ENCODE measurements around the gene ABHD1.

Gene ABHD1

DNA sequence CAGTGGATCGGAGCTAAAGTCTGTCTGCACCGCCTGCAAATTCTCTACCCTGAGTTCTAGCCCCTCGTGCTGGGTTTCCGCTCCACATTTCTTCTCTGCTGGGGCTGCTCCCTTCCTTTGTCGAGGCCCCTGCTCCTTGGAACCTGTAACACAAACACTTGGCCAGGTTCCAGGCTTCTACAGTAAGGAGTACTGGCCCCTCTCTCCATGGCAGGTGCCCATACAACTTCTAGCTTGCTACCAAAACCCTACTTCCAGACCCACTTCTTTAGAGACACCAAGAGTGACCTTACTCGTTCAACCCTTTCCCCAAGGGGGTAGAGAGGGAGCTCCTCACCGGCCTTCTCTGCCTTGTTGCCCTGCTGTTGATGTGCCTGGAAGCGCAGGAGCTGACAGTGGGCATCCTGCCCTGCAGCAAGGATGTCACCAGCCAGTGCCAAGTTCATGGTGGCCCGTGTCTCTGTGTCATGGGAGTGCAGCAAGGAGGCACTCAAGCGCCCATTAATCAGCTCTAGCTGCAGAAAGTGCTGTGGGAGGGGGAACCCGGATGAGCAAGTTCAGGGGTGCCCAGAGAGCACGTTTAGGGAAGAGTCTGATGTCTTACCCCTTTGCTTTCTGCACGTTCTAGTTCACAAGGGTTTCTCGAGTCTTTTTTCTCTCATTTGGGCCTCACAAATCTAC lies 9.7 kb downstream of the ABHD1 start:
- DNase-seq (ENCODE audit: low spot score in 2 of 2), result no peak
- peak overlapping the region; percentile 94 for H3K4me3 Mint-ChIP-seq

DNA sequence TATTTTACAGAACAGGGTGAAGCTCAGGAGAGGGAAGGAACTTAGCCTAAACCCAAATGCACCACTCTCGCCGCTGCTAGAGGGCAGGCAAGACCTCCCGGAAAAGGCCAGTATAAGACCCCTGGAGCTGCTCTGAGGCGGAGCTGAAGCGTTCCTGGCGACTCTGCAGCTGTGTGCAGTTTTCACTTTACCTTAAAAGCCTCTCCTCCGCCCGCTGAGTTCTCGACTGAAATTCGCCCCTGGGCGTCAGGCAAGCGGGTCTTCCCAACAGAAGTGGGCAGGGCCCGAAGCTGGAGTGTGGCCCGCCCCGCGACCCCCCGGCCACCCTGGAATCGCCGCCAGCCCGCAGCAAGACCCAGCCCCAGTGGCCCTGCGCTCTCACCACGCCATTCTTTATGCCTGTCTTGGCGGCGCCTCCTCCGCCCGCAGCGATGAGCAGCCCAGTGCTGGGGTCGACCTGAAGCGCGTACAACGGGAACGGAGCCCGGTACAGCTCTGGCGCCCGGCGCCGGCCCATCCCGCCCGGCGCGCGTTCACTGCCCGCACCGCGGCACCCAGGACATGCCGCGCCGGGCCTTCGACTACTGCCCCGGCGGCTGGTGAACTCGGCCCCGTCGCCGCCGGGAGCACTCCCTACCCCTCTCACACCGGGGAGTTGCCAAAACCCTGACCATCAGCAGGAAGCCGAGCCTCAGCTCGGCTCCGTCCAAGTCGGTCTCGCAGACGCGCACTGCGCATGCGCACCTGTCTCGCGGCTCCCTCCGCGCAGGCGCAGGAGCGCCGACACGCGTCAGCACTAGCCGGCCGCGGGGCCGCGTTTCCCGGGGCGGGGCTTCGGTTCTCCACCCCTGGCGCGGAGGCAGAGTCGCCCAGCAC lies 10.5 kb downstream of the ABHD1 start, which contains the start of gene PREB:
Gene PREB (minus strand): TSS at position 732 of the 876 bp plus-strand sequence. CDS start 215 bp downstream, at position 517.
- Mint-ChIP-seq H3K4me3 (peak within 1 kb of the TSS; percentile 94), H3K27me3 (no peaks in the 10 kb centered on the region), H3K4me1 (peaks cover 17% of the 10 kb centered on the region), H3K27ac (peak within 1 kb of the TSS; percentile 94), H3K9me3 (no peaks in the 10 kb centered on the region), H3K36me3 (peaks cover 10% of the 10 kb centered on the region)
- peak; percentile 97 for ATAC-seq (ENCODE audit: low read depth)
- DNase-seq (ENCODE audit: low spot score in 2 of 2), result peak; percentile 98 to 99

More for the DNA sequence above, 9.7 kb downstream of the ABHD1 start:
- peaks cover 20% of the 10 kb centered on the region for H3K4me1 Mint-ChIP-seq
- H3K9me3 Mint-ChIP-seq, result no peaks in the 10 kb centered on the region
- peak overlapping the region; percentile 47 for H3K27ac Mint-ChIP-seq
- H3K27me3 Mint-ChIP-seq, result no peaks in the 10 kb centered on the region
- peaks cover 13% of the 10 kb centered on the region for H3K36me3 Mint-ChIP-seq
- ATAC-seq (ENCODE audit: low read depth), result no peak

GRCh38 chr2:27134781-27135477 lies 11.3 kb downstream of the ABHD1 start:
- peaks cover 14% of the 10 kb centered on the region for H3K4me1 Mint-ChIP-seq
- no peaks in the 10 kb centered on the region for H3K27me3 Mint-ChIP-seq
- no peaks in the 10 kb centered on the region for H3K9me3 Mint-ChIP-seq
- peak overlapping the region; percentile 94 for H3K4me3 Mint-ChIP-seq
- ATAC-seq (ENCODE audit: low read depth), result no peak
- H3K27ac Mint-ChIP-seq, result peak overlapping the region; percentile 94
- DNase-seq (ENCODE audit: low spot score in 2 of 2), result no peak
- H3K36me3 Mint-ChIP-seq, result peaks cover 10% of the 10 kb centered on the region

DNA sequence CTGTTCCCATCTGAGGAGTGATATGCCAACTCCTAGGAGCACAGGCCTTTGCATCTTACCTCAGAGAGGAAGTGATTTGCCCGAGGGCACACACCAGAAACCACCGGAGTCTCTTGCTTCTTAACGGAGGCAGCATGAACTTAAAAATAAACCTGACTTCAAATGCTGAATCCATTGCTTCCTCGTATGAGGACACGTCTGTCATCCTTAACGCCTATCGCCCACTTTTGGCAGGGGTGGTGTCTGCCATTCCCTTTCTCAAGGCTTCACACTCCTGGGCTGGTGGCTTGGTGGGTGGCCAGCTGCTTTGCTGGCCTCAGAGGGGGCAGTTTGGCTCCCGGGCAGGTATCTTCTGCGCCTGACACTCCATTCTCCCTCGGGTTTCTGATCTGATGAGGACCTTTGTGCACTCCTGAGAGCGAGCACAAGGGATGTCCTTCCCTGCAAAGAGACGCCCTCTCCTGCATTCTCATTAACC lies 11.9 kb downstream of the ABHD1 start:
- H3K27me3 Mint-ChIP-seq, result no peaks in the 10 kb centered on the region

DNA sequence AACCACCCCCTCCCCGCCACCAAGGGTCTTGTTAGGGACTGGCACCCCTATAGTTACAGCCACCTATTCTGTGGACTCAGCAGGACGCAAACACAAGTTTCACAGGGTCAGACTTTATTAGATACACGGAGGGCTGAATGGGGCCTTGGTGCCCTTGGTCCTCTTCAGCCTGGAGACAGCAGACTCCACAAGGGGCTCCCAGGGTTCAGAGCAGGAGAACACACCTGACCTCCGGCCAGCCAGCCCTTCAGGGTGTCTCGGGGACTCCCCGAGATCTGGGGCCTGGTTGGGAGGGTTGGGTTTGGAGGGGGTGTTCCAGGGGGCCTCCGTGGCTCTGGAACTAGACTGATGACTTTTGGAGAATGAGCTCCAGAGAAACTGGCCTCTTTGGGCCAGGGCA lies 13.1 kb downstream of the ABHD1 start:
- no peak overlapping the region for H3K27ac Mint-ChIP-seq
- H3K9me3 Mint-ChIP-seq, result no peaks in the 10 kb centered on the region
- ATAC-seq (ENCODE audit: low read depth) (no peak), DNase-seq (ENCODE audit: low spot score in 2 of 2) (no peak)
- no peaks in the 10 kb centered on the region for H3K27me3 Mint-ChIP-seq
- no peak overlapping the region for H3K4me3 Mint-ChIP-seq
- H3K36me3 Mint-ChIP-seq, result peaks cover 5% of the 10 kb centered on the region
- H3K4me1 Mint-ChIP-seq, result peaks cover 12% of the 10 kb centered on the region

More for the DNA sequence above, 11.9 kb downstream of the ABHD1 start:
- H3K36me3 Mint-ChIP-seq, result peaks cover 7% of the 10 kb centered on the region
- peaks cover 12% of the 10 kb centered on the region for H3K4me1 Mint-ChIP-seq
- peak overlapping the region; percentile 17 for H3K27ac Mint-ChIP-seq
- no peak for DNase-seq (ENCODE audit: low spot score in 2 of 2)
- peak overlapping the region; percentile 94 for H3K4me3 Mint-ChIP-seq
- no peak for ATAC-seq (ENCODE audit: low read depth)
- no peaks in the 10 kb centered on the region for H3K9me3 Mint-ChIP-seq

- ATAC-seq (ENCODE audit: low read depth) (no peak), DNase-seq (ENCODE audit: low spot score in 2 of 2) (no peak)
- no peaks in the 10 kb centered on the region for H3K27me3 Mint-ChIP-seq
- H3K9me3 Mint-ChIP-seq, result no peaks in the 10 kb centered on the region
- H3K27ac Mint-ChIP-seq, result no peak overlapping the region
- peaks cover 5% of the 10 kb centered on the region for H3K36me3 Mint-ChIP-seq
- peaks cover 12% of the 10 kb centered on the region for H3K4me1 Mint-ChIP-seq
- no peak overlapping the region for H3K4me3 Mint-ChIP-seq
Observed at GRCh38 chr2:27137322-27137935, 13.8 kb downstream of the ABHD1 start.

GRCh38 chr2:27138111-27138510 lies 14.5 kb downstream of the ABHD1 start:
- H3K4me3 Mint-ChIP-seq, result no peak overlapping the region
- H3K4me1 Mint-ChIP-seq, result peaks cover 7% of the 10 kb centered on the region
- H3K27me3 Mint-ChIP-seq, result no peaks in the 10 kb centered on the region
- H3K36me3 Mint-ChIP-seq, result peaks cover under 1% of the 10 kb centered on the region
- no peak overlapping the region for H3K27ac Mint-ChIP-seq
- ATAC-seq (ENCODE audit: low read depth) (no peak), DNase-seq (ENCODE audit: low spot score in 2 of 2) (no peak)
- no peaks in the 10 kb centered on the region for H3K9me3 Mint-ChIP-seq

DNA sequence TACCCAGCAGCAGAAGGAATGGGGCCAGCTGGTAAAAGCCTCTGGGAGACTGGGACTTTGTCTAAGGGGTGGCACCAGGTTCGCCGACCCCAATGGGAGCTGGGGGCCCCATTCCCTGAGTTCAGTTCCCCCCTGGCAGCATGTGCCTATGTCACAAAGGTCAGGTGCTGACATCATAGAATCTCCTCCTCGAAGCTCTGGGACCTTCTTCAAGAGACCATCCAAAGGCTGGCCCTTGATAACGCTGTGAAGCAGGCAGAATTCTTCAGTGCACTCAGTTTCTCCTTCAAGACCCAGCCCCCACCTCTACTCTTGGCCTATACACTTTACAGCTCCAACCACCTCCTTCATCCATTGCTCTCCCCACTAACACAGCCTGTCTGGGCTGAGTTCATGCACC lies 15.7 kb downstream of the ABHD1 start, which contains the start of gene PRR30:
Gene PRR30 (minus strand): TSS at position 101 of the 400 bp plus-strand sequence. CDS start 1,081 bp downstream, outside the sequence.
- no peak within 1 kb of the TSS for H3K27ac Mint-ChIP-seq
- H3K27me3 Mint-ChIP-seq, result peaks cover 1% of the 10 kb centered on the region
- no peaks in the 10 kb centered on the region for H3K4me1 Mint-ChIP-seq
- no peaks in the 10 kb centered on the region for H3K9me3 Mint-ChIP-seq
- no peak within 1 kb of the TSS for H3K4me3 Mint-ChIP-seq
- no peaks in the 10 kb centered on the region for H3K36me3 Mint-ChIP-seq
- ATAC-seq (ENCODE audit: low read depth), result no peak
- no peak for DNase-seq (ENCODE audit: low spot score in 2 of 2)

DNA sequence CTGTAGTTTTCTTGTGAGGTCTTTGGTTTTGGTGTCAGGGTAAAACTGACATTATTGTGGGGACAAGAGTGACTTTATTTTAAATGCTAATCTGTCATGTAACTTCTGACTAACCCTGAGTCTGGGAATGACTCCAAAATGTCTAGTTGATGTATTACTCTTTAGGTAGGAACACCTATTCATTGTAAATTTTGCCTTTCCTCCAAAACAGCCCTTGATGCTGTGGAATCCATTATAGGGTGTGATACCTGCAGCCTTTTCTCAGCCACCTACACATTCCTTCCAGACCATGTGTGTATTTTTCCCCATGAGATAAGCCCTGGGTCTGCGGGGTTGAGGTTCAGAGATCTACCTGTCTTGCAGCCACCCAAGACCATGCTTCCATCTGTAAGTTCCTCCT lies 19.7 kb downstream of the ABHD1 start:
- peaks cover 2% of the 10 kb centered on the region for H3K4me1 Mint-ChIP-seq
- no peaks in the 10 kb centered on the region for H3K9me3 Mint-ChIP-seq
- no peak for ATAC-seq (ENCODE audit: low read depth)
- H3K27me3 Mint-ChIP-seq, result peaks cover 9% of the 10 kb centered on the region
- DNase-seq (ENCODE audit: low spot score in 2 of 2), result no peak
- H3K36me3 Mint-ChIP-seq, result peaks cover 2% of the 10 kb centered on the region
- H3K4me3 Mint-ChIP-seq, result no peak overlapping the region
- H3K27ac Mint-ChIP-seq, result no peak overlapping the region

DNA sequence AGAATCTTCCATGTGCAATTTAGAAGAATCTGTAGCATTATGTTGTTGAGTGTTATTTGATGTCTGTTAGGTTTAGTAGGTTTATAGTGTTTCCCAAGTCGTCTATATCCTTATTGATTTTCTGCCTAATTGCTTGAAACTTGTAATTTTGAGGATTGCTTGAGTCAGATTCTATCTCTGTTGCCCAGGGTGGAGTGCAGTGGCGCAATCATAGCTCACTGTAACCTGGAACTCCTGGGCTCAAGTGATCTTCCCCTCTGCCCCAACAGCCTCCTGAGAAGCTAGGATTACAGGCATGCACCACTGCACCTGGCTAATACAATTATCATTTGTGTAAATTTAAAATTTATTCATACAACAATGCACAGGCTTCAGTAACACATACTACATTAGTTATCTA lies 22.1 kb downstream of the ABHD1 start:
- peaks cover 11% of the 10 kb centered on the region for H3K27me3 Mint-ChIP-seq
- H3K27ac Mint-ChIP-seq, result no peak overlapping the region
- peaks cover 2% of the 10 kb centered on the region for H3K4me1 Mint-ChIP-seq
- H3K36me3 Mint-ChIP-seq, result peaks cover 2% of the 10 kb centered on the region
- DNase-seq (ENCODE audit: low spot score in 2 of 2), result no peak
- no peaks in the 10 kb centered on the region for H3K9me3 Mint-ChIP-seq
- no peak for ATAC-seq (ENCODE audit: low read depth)
- no peak overlapping the region for H3K4me3 Mint-ChIP-seq

- no peaks in the 10 kb centered on the region for H3K9me3 Mint-ChIP-seq
- peaks cover 2% of the 10 kb centered on the region for H3K36me3 Mint-ChIP-seq
- H3K4me1 Mint-ChIP-seq, result peaks cover 2% of the 10 kb centered on the region
- H3K4me3 Mint-ChIP-seq, result no peak overlapping the region
- no peak for ATAC-seq (ENCODE audit: low read depth)
- peaks cover 11% of the 10 kb centered on the region for H3K27me3 Mint-ChIP-seq
- H3K27ac Mint-ChIP-seq, result no peak overlapping the region
- DNase-seq (ENCODE audit: low spot score in 2 of 2), result no peak
Observed at GRCh38 chr2:27147935-27148334, 24.3 kb downstream of the ABHD1 start.

- H3K27ac Mint-ChIP-seq, result no peak within 1 kb of the TSS
- peaks cover 2% of the 10 kb centered on the region for H3K36me3 Mint-ChIP-seq
- ATAC-seq (ENCODE audit: low read depth) (no peak), DNase-seq (ENCODE audit: low spot score in 2 of 2) (no peak)
- H3K4me3 Mint-ChIP-seq, result no peak within 1 kb of the TSS
- H3K9me3 Mint-ChIP-seq, result no peaks in the 10 kb centered on the region
- peaks cover 10% of the 10 kb centered on the region for H3K27me3 Mint-ChIP-seq
- peaks cover 2% of the 10 kb centered on the region for H3K4me1 Mint-ChIP-seq
Observed at GRCh38 chr2:27148801-27149439, 25.3 kb downstream of the ABHD1 start, which contains the start of gene TCF23. TCF23 (plus strand) TSS chr2:27149004; CDS start chr2:27149134, 130 bp downstream.

Data from memory B cell (primary cell).